ENCODE data around the gene SAA2.
"Not testable (repeated sequence)": the region's sequence is repeated elsewhere in the genome, so short reads cannot be mapped to it uniquely, and the experiment has no call there.

SAA2 gene

DNA sequence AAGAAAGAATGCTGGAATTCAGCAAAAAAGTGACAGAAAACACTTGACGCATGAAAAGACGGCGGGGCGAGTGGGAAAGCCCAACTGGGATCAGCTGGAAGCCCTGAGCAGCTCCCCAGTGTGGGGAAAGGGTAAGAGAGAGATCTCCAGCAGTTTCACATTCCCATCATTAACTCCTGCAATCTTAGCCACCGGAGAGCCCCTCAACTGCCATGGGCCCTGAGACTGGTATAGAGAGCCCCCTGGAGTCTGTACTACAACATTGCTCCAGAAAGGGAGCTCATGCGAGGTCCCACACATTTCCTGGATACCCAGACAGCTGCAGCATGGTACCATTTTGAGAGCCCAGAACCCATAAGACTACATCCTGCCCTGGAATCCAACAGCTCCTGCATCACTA, 44.7 kb downstream of the SAA2 start:
- Histone ChIP-seq H3K27me3 (ENCODE audit: control insufficient read depth in 5 of 5, insufficient read depth in 4 of 5, low read length in 5 of 5) (peaks cover 0 to 9% (median 2%) of the 10 kb centered on the region in 5 donors), H3K9me3 (ENCODE audit: control insufficient read depth in 5 of 5, low read length in 5 of 5) (peaks cover 0 to 6% (median 0%) of the 10 kb centered on the region in 5 donors), H3K4me3 (ENCODE audit: low read depth in 1 of 5, low read length in 5 of 5) (peak overlapping the region in 1 of 5 donors; percentile 22), H3K9ac (ENCODE audit: low read length in 5 of 5) (no peak overlapping the region), H3K36me3 (ENCODE audit: control insufficient read depth in 5 of 5, insufficient read depth in 5 of 5, low read length in 5 of 5) (no peaks in the 10 kb centered on the region), H3K27ac (ENCODE audit: low read depth, low read length) (no peak overlapping the region), H3K4me1 (ENCODE audit: control insufficient read depth in 5 of 5, insufficient read depth in 5 of 5, low read length in 5 of 5) (peaks cover 0 to 4% (median 0%) of the 10 kb centered on the region in 5 donors)

DNA sequence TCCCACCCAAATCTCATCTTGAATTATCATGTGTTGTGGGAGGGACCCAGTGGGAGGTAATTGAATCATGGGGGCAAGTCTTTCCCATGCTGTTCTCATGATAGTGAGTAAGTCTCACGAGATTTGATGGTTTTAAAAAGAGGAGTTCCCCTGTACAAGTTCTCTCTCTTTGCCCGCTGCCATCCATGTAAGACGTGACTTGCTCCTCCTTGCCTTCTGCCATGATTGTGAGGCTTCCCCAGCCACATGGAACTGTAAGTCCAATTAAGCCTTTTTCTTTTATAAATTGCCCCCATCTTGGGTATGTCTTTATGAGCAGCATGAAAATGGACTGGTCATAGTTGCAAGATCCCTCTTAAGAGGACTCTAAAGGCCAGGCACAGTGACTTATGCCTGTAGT, 50.7 kb downstream of the SAA2 start:
- not testable (repeated sequence) for H3K27me3 ChIP-seq (ENCODE audit: control insufficient read depth in 5 of 5, insufficient read depth in 4 of 5, low read length in 5 of 5); H3K4me3 ChIP-seq (ENCODE audit: low read depth in 1 of 5, low read length in 5 of 5); H3K9ac ChIP-seq (ENCODE audit: low read length in 5 of 5); H3K36me3 ChIP-seq (ENCODE audit: control insufficient read depth in 5 of 5, insufficient read depth in 5 of 5, low read length in 5 of 5); H3K27ac ChIP-seq (ENCODE audit: low read depth, low read length); H3K4me1 ChIP-seq (ENCODE audit: control insufficient read depth in 5 of 5, insufficient read depth in 5 of 5, low read length in 5 of 5); H3K9me3 ChIP-seq (ENCODE audit: control insufficient read depth in 5 of 5, low read length in 5 of 5)

DNA sequence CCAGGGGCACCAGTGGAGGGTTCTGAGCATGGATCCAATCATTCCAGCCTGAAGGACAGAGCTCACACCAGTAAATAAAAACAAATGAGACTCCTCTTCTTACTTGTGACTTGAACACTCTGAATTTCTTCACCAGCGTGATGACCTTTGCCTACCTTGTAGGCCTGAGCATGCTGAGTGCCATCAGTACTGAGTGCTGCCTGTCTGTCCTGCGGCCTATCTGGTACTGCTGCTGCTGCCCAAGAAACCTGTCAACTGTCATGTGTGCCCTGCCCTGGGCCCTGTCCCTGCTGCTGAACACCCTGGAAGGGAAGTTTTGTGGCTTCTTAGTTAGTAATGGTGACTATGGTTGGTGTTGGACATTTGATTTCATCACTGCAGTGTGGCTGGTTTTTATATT, 51.9 kb downstream of the SAA2 start:
- Histone ChIP-seq H3K4me3 (ENCODE audit: low read depth in 1 of 5, low read length in 5 of 5) (no peak overlapping the region), H3K27me3 (ENCODE audit: control insufficient read depth in 5 of 5, insufficient read depth in 4 of 5, low read length in 5 of 5) (no peaks in the 10 kb centered on the region), H3K4me1 (ENCODE audit: control insufficient read depth in 5 of 5, insufficient read depth in 5 of 5, low read length in 5 of 5) (peaks cover 0 to 6% (median 0%) of the 10 kb centered on the region in 5 donors), H3K9ac (ENCODE audit: low read length in 5 of 5) (no peak overlapping the region), H3K27ac (ENCODE audit: low read depth, low read length) (no peak overlapping the region), H3K9me3 (ENCODE audit: control insufficient read depth in 5 of 5, low read length in 5 of 5) (peaks cover 0 to 5% (median 0%) of the 10 kb centered on the region in 5 donors), H3K36me3 (ENCODE audit: control insufficient read depth in 5 of 5, insufficient read depth in 5 of 5, low read length in 5 of 5) (no peaks in the 10 kb centered on the region)

All from subcutaneous abdominal adipose tissue (tissue), 5 donors.